GM18867 (cell line): Measurements from ENCODE around the gene NWD2.

Source experiments
- ATAC-seq: cut with Tn5 transposase; IDR thresholded peaks from one replicate; pipeline ENCODE4 v1.9.1; 2021; ENCODE audit warnings: mild to moderate bottlenecking, moderate library complexity; ENCODE audit not compliant: unreplicated experiment

The NWD2 gene

GRCh38 chr4:37438564-37439279 lies 194.2 kb downstream of the NWD2 start:
- ATAC-seq: no peak

GRCh38 chr4:37439809-37440474 lies 195.4 kb downstream of the NWD2 start:
- ATAC-seq: no peak

GRCh38 chr4:37440501-37440900 lies 196.0 kb downstream of the NWD2 start:
- no peak for ATAC-seq

GRCh38 chr4:37441231-37442061 lies 196.9 kb downstream of the NWD2 start:
- no peak for ATAC-seq

- ATAC-seq: no peak
These were observed 197.4 kb downstream of the NWD2 start for GRCh38 chr4:37442062-37442323.

- ATAC-seq: no peak
These were observed 198.6 kb downstream of the NWD2 start for GRCh38 chr4:37443137-37443536.

- no peak for ATAC-seq
These were observed 200.5 kb downstream of the NWD2 start for GRCh38 chr4:37445023-37445422.

GRCh38 chr4:37446016-37446415 lies 201.5 kb downstream of the NWD2 start:
- no peak for ATAC-seq

GRCh38 chr4:37447886-37448285 lies 203.3 kb downstream of the NWD2 start:
- no peak for ATAC-seq

- ATAC-seq: no peak
These were observed 205.8 kb downstream of the NWD2 start for GRCh38 chr4:37450309-37450708.

GRCh38 chr4:37450911-37451310 lies 206.4 kb downstream of the NWD2 start:
- ATAC-seq: no peak

GRCh38 chr4:37451656-37452055 lies 207.1 kb downstream of the NWD2 start:
- no peak for ATAC-seq

GRCh38 chr4:37452952-37453280 lies 208.4 kb downstream of the NWD2 start:
- peak; percentile 64 for ATAC-seq

- peak; percentile 81 for ATAC-seq
These were observed 208.9 kb downstream of the NWD2 start for GRCh38 chr4:37453281-37453998.

GRCh38 chr4:37453999-37454800 lies 209.7 kb downstream of the NWD2 start:
- no peak for ATAC-seq

- ATAC-seq: no peak
These were observed 211.0 kb downstream of the NWD2 start for GRCh38 chr4:37455301-37456131.

GRCh38 chr4:37461801-37462200 lies 217.3 kb downstream of the NWD2 start:
- ATAC-seq: no peak

GRCh38 chr4:37463033-37463856 lies 218.7 kb downstream of the NWD2 start:
- no peak for ATAC-seq
